GM12891 (cell line): ENCODE results near the gene TMEM208.

Source experiments
- PAX5 ChIP-seq: IDR thresholded peaks from 2 replicates; pipeline ENCODE4 v1.6.1; 2011; ENCODE audit warnings: low read length, moderate library complexity, mild to moderate bottlenecking; ENCODE audit not compliant: insufficient read depth, severe bottlenecking
- POLR2A ChIP-seq: IDR thresholded peaks from 2 replicates; pipeline ENCODE4 v1.6.1; 2011; ENCODE audit warnings: low read depth, low read length, control low read depth
- POLR2AphosphoS5 ChIP-seq: IDR thresholded peaks from 2 replicates; pipeline ENCODE4 v1.6.1; 2011; ENCODE audit warnings: low read depth, low read length, control low read depth
- TAF1 ChIP-seq: IDR thresholded peaks from 2 replicates; pipeline ENCODE4 v1.6.1; 2011; ENCODE audit warnings: low read depth, low read length, control low read depth

- TF ChIP-seq TAF1 (no peak), POLR2A (no peak), PAX5 (no peak), POLR2AphosphoS5 (no peak)
These were observed 9.8 kb downstream of the TMEM208 start for GRCh38 chr16:67236563-67237395.
